CD4-positive, alpha-beta T cell treated with Interleukin-1 beta for 1 hour (primary cell): Measurements from ENCODE around the gene UBAC2.

Source experiments
- DNase-seq, 2 donors: peaks; one replicate each; pipeline ENCODE4 v3.0.0-alpha.2; 2020 to 2022

Gene UBAC2

GRCh38 chr13:99298056-99298455 is 97.4 kb downstream of the UBAC2 start:
- DNase-seq, result no peak

DNA sequence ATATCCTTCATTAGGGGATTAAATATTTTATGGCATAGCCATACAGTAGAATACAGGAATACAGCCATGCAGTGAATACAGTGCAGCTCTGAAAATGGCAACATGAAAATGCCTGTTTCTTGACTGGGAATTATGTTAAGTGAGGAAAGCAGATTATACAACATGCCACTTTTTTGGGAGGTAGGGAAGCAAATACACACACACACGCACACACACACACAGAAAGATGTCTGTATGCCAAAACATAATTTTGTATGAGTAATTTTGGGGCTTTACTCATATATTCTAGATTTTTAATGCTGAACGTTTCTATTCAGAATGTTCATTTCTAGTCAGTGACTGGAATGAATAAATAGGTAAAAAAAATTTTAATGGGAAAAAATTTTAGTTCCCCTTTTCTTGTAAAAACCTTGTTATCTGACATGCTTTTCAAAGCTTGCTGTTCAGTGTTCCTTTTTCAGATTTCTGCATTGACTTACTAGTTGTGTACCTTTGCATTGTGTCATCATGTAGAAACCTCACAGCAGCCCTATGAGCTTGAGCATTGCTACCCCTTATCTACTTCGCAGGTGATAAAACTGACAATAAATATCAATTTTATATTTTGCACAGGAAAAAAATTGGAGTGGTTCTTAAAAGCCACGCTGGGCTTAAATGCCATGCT is 98.7 kb downstream of the UBAC2 start:
- no peak for DNase-seq

DNA sequence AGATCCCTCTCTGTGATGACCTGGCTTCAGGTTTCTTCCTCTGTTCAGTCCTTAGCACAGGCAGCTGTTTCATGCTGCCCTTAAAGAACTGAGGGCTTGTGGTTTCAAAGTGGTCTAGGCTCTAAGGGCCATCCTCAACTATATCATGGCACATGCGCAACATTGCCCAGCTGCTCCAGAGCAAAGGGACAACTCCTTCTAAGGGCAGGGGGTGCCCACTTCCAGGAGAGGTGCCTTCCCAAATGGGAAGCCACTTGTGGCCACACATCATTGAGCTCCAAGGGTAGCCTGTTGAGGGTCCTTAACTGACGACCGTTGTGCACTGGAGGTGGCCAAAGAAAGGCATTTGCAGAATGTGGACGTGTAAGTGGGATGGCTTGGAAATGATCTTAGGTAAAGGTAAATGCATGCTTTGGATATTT is 99.3 kb downstream of the UBAC2 start:
- DNase-seq, result no peak

- no peak for DNase-seq
These were observed 100.6 kb downstream of the UBAC2 start for GRCh38 chr13:99301056-99301838.

DNA sequence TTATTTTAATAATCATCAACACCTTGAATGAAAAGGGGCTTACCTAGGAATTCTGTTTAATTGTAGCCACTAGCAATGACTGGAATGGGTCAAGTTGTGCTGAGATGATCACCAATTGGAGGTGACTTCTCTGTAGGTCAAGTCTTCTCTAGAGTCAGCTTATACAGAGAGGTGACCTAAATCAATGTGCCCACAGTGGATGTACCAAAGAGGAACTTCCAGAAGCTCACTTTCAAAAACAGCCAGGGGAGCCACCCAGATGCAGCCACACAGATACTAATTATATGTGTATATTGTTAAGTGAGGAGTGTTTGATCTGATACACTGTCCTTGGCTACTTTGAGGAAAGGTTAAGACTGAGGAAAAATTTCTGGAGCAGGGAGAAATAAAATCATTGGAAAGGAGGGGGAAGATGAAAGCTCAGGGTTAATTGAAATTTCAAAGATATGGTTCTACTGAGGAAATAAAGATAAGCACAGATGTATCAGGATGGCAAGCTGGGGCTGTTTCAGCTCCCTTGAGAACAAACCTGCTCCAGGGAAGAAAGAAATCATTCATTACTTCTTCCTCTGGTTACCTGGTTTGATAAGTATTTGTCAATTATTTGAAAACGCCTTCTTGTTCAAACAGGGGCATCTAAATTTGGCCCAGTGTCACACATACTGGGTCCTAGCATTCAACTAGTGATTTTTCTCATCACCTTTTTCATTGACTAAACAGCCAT is 101.4 kb downstream of the UBAC2 start:
- DNase-seq, result no peak

GRCh38 chr13:99302637-99303505 is 102.2 kb downstream of the UBAC2 start:
- no peak for DNase-seq

DNA sequence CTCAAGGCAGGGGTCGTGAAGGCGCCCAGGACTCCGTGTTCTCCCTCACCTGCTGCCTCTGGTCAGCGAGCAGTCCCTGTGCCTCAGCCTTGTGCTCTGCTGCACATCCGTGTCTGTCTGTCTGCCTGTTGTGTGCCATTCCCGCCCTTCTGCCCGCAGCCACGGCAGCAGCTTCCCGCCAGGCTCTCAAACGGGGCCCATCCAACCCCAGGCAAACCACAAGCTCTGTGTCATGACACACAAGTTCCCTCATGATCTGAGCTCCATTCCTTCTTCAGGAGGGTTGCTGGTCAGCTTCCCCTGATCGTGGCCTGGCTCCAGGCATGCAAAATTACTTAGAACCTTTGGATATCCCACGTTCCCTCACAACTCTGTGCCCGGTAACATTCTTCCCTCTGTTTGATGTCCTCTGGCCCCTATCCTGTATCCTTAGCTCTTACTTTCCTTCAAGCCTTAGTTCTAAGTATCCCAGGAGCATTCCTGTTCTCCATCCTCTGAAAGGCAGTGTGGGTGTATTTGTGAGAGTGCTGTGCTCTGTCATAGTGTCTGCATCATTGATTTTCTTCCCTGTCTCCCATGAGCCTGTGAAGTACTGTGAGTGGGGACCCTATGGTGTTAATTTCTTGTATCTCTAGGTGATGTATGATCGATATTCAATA is 103.3 kb downstream of the UBAC2 start:
- peak; percentile 57 to 65 for DNase-seq

GRCh38 chr13:99304541-99304940 is 103.9 kb downstream of the UBAC2 start:
- DNase-seq, result no peak

DNA sequence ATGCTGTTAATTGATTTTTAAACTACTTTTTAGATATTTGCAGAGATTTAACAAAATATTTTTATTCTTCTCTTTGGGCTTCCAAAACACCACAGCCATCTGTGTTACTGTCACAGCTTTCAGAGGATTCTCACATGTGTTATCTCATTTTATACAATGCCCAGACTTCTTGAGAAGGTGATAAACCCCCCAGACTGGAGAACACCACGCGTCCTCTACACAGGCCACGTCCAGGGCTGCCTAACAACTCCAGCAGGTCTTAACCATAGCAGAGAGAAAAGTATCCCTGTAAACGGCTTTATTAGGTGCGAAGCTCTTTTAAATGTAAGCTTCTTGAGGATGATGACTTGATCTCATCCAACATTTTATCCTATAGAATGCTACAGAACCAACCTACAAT is 104.5 kb downstream of the UBAC2 start:
- no peak for DNase-seq

- DNase-seq, result no peak
These were observed 104.9 kb downstream of the UBAC2 start for GRCh38 chr13:99305566-99305965.

- peak; percentile 64 to 84 for DNase-seq
These were observed 106.6 kb downstream of the UBAC2 start, which contains the start of gene GPR183 for GRCh38 chr13:99307247-99307646. TSS of gene GPR183 (minus strand) at chr13:99307399. CDS start at chr13:99296145, 11,254 bp downstream.

GRCh38 chr13:99307648-99308339 is 107.1 kb downstream of the UBAC2 start:
- DNase-seq, result peak; percentile 56 to 57

GRCh38 chr13:99308471-99309087 is 107.9 kb downstream of the UBAC2 start:
- DNase-seq, result no peak

GRCh38 chr13:99310382-99311031 is 109.9 kb downstream of the UBAC2 start:
- DNase-seq, result no peak

DNA sequence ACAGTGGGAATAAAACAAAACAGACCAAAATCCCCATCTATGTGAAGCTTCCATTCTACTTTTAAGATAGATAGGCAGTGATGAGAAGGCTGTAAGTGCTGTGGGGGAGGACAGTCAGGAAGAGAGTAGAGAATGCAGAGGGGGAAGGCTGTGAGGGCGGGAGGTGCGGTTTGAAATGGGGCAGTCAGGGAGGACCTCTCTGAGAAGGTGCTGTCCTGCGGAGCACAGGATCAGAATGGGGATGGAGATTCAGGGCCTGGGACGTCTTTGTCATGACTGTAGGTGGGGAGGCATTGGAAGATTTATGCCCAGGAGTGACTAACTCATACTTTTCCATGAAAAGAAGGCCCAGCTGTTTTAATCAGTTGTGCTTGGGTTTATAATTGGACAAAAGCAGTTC is 110.5 kb downstream of the UBAC2 start:
- DNase-seq, result no peak

DNA sequence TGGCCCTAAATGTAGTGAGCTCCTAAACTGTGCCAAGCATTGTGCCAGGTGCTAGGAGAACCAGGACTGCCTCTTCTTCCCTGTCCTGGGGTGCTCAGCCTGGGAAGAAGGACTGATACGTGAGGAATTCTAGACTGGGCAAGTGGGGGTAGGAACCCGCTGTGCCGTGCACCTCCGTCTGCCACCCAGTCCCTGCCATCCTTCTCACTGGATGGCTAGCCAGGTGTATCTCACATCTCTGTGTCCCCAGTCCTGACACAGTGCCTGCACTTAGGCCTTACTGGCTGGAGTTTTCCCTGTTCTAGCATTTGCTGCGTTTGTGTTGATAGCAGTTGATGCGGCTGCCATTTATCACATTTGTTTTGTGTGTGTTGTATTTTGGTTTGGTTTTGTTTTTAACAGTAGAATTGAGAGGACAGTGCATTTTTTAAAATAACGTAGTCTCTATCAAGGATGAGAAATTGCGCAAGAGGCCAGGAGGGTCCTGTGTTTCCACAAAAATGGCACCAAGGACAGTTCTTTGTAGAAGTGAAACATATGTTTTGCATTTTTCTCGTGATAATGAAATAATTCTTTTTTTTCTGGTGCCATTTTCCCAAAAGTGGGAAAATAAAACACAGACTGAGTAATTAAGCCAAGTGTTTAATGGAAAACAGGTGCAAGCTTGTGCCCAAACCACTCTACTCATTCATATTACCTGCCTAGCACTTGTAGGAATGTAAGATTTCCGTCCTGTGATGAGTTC is 111.3 kb downstream of the UBAC2 start:
- DNase-seq, result no peak

- DNase-seq, result peak in 1 of 2 donors; percentile 82
These were observed 111.8 kb downstream of the UBAC2 start for GRCh38 chr13:99312493-99312883.

DNA sequence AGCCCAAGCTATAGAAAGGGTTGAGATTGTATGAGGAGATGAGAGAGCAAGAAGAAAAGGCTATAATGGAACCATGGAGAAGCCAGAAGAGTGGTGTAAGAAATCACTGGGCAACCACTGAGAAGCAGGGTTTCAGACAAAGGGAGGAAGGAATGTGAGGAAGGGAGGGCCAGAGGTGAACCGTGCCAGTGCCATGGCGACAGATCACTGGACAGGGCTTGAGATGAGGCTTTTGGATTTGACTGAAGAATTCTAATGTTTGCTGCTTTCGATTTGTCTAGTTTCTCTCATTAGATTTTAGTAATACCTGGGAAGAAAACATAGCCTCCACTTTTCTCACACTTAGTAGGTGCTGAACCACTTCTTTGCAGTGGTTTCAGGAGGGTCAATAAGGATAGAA is 112.8 kb downstream of the UBAC2 start:
- no peak for DNase-seq

GRCh38 chr13:99313941-99314340 is 113.3 kb downstream of the UBAC2 start:
- DNase-seq, result no peak
